ENCODE results near the gene FAP.

FAP gene

DNA sequence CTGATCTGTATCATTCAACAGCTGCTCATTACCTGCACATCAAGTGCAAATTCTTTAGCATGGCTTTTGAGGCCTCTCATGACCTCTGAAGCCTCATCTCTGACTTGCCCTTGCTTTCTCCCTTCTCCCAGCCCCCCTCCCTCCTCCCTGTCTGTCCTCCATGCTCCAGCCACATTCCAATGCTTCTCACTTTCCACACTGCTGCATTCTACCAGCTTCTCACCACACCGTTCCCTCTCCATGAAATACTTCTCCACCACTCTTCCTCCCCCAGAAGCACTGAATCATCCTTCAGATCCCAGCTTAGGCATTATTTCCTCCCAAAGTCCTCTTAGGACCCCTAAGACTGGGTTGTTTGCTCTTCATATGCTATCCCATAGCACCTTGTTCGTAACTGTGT lies 118.1 kb downstream of the FAP start:
- DNase-seq = no peak

DNA sequence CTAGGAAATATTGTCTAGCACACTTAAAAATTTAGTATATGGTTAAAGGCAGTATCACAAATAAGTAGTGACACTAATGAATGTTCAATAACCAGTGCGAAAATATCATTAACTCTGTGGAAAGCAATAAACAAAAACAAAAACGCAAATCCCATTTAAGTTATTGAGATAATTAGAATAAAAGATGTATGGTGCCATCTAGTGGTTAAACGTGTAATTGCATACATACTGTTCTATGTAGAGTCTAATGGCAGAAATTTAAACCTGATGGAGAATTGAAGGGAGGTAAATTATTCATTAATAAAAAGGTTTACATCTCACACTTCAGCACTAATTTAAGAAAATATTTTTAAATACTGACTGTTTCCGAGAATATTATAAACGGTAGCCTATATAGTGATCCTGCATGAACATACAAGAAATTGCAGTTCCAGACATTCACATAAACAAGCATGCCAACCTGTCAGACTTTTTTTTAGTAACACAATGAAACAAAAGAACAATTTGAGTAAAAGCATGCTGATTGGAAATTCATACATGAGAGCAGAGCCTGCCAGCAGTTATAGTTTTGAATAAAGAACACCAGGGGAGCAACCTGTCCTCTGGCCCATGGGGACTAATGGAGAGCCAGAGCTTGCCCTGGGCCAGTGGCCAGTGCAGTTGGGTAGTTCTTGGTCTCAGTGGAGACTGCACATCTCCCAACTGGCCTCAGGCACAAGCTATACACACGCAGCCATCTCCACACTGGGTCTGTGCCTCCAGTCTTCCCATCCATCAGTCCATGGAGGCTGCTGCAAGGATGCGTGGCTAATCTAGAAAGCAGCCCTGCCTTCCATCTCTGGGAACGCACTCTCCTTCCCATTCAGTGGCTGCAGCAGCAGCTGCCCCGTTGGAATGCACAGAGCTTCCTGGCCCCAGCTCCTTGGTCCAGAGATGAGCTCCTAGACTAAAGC lies 119.2 kb downstream of the FAP start:
- DNase-seq = peak; percentile 92

Data from NCI-H82 (cell line).